Stimulated activated CD8-positive, alpha-beta memory T cell treated with anti-CD3 and anti-CD28 coated beads, Interleukin-4, amount 100 ng/mL, for 4 hours (primary cell): ENCODE data around the gene TBC1D2.

Experiments used
- DNase-seq, 2 donors: peaks; one replicate each; pipeline ENCODE4 v3.0.0-alpha.2; 2020; ENCODE audit warnings: low read depth in 2 of 2, low spot score in 1 of 2

TBC1D2 gene

DNA sequence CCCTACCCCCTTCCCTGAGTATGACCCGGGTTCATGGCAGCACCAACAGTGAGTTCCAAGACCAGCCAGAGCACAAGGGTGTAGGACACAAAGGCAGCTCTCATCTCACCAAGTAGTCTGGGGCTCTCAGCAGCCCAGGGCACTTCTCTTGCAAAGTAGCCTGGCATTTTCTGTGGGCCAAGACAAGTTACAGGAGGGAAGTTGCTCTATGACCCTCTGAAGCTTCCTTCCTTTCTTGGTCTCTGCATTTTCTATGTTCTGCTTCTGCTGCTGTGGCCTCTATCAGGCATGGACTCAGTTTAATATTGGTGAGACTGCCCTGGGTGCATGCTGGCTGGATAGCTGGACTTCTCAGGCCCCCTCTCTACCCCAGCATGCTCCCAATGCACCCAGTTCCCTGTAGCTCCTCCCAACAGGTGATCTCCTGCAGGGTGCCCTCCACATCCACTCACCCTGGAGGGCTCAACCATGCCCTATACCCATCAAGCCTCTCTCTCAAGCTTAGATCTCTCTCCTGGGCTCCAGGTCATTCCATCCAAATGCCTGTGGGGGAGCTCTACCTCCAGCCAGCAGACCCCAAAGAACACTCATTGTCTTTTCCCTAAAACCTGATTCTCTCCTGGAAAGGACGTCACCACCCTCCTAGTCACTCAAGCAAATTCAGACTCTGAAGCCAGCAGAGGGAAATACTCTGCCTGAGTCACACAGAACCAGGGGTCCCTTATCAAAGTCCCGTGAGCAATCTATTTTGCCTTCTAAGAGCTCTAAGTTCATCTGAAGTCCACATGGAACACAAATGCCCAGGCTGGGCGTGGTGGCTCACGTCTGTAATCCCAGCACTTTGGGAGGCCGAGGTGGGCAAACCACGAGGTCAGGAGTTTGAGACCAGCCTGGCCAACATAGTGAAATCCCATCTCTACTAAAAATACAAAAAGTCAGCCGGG lies 13.8 kb downstream of the TBC1D2 start:
- no peak for DNase-seq

DNA sequence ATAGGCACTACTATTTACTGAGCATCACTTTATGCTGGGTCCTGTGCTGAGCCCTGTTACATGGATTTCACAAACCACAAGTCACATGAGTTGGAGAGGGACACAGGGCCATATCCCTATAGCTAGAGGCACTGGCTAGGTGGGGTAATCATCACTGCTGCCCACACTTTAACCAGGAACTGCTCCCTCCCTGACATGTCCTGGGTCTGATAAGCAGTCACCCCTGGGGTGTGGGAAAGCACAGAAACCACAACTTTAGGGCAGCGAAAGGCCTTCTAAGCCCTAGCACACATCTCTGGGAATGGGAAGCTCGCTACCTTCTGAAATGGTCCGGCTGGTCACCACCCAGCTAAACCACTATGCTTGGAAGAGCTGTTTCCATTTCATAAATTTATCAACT lies 15.0 kb downstream of the TBC1D2 start:
- no peak for DNase-seq

DNA sequence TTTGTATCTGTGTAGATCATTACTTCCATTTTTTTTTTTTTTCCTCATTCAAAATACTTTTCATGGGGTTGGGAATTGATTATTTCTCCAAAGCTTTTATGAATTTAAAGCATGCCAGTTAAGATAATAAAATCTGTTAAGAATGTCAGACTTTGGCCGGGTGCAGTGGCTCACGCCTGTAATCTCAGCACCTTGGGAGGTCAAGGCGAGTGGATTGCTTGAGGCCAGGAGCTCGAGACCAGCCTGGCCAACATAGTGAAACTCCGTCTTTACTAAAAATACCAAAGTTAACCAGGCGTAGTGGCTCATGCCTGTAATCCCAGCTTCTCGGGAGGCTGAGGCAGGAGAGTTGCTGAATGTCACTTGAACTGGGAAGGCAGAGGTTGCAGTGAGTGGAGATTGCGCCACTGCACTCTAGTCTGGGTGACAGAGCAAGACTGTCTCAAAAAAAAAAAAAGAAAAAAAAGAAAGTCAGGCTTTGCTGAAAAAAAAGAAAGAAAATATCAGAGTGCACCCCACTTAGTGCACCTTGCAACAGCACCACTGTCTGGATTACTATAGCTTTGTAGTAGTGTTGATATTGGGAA lies 18.5 kb downstream of the TBC1D2 start:
- no peak for DNase-seq

DNA sequence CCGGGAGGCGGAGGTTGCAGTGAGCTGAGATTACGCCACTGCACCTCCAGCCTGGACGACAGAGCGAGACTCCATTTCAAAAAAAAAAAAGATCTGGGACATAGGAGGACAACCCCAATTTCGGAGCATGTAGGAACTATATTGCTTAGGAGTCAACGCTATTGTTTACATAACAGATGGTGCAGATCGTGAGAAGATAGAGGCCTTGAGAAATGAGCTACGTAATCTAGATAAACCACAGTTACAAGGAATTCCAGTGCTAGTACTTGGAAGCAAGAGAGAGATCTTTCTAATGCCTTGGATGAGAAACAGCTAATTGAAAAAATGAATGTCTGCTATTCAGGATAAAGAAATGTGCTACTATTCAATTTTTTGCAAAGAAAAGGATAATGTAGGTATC lies 20.3 kb downstream of the TBC1D2 start:
- DNase-seq, result no peak

DNA sequence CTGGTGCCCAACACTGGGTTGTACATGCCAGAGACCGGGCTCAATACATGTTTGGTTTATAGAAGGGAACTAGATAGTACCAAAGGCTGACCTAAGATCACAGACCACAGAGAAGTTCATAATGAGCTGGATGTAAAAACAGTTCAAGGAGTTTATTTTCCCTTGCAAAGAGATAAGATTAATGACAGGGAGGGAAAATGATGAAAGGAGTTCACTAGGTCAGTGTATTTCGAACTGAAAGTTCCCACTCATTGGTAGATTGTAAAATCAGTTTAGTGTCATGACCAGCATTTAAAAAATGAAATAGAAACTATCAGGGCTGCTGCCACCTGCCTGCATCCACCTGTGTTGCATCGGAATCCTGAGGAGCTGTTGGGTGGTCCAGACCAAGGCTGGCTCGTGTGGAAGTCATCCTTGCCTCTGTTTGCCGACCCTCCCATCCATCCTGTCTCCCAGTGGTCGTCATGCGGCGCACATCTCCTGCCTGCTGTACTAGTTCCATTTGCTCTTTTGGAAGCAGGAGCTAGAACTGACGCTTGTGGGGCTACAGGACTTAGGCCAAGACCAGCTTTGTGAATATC lies 21.1 kb downstream of the TBC1D2 start:
- DNase-seq, result no peak

DNA sequence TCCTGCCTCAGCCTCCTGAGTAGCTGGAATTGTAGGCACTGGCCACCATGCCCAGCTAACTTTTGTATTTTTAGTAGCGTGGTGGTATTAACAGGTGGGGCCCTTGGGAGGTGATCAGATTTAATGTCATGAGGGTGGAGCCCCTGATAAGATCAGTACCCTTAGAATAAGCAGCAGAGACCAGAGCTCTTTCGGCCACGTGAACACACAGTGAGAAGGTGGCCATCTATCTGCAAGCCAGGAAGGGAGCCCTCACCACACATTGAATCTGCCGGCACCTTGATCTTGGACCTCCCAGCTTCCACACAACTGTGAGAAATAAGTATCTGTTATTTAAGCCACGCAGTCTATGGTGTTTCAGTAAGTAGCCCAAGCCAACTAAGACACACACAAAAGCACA lies 22.5 kb downstream of the TBC1D2 start:
- no peak for DNase-seq

DNA sequence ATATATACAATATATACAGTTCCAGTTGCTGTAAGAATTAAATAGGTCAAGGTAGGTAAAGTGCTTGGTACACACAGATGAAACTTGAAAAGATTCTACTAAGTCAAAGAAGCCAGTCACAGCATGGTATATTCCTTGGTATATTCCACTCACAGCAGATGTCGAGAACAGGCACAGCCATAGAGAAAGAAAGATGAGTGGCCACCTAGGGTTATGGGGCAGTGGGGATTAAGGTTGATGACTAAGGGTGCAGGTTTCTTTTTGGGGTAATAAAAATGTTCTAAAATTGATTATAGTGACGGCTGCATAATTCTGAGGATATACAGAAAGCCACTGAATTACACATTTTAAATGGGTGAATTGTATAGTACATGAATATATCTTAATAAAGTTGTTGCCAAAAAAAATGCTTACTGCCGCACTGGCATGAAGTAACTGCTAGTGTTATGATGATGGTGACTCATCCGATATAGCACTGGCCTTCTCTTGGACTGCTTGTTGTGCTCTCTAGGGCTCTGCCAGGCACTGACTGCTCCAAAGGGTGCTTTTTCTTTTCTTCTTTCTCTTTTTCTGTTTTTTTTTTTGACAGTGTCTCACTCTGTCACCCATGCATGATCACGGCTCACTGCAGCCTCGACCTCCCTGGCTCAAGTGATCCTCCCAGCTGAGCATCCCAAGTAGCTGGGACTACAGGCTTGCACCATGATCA lies 23.5 kb downstream of the TBC1D2 start:
- DNase-seq, result no peak

DNA sequence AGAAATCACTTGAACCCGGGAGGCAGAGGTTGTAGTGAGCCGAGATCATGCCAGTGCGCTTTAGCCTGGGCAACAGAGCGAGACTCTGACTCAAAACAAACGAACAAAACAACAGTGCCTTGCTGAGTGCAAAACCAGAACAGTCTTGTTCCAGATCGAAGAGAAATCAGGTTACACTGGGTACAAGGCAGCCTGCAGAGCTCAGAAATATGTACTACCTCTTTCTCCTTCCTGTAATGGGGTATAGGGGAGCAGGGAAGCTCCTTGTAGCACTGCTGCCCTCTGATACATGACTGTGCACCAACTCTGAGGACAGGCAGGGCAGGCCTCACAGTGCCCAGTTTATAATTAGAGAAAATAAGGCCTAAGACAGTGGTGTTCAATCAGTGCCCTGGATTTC lies 24.7 kb downstream of the TBC1D2 start:
- DNase-seq, result no peak

DNA sequence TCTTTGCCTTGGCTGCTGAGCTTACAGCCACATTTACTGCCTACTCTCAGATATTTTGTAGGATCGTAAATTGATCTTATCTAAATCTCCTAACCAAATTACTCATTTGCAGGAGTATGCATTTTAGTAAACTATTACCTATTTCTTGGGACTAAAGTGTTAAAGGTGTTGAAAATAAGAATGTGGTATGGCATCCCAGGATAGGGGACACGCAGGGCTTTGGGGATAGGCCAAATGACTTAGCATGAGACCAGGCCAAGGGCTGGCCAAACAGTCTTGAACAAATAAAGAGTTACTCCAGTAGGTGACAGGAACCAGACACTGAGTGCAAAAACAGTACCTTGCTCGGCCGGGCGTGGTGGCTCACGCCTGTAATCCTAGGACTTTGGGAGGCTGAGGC lies 25.1 kb downstream of the TBC1D2 start:
- no peak for DNase-seq

DNA sequence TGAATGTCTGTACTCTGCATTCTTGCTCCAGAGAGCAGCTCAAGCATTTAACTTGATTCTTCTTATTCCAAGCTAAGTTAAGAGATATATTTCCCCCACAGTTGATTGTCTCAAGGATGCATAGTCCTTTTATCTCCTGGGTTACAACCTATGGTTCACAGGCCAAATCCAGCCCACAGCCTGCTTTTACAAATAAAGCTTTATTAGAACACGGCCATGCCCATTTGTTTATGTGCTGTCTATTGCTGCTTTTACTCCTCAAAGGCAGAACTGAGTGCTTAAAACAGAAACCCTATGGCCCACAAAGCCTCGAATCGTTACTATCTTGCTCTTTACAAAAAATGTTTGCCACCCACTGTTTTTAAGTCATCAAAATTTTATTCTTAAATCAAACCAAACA lies 25.8 kb downstream of the TBC1D2 start:
- no peak for DNase-seq

DNA sequence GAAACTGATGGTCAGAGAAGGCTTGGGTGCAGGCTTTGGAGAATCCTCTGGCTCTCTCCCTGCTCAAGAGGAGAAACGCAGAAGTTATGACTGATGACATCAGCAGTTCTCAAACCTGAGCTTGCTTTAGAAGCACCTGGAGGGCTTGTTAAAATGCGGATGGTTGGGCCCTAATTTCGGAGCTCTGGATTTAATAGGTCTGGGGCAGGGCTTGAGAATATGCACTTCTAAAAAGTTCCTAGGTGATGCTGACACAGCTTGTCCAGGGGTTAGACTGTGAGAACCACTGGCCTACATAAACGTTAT lies 26.4 kb downstream of the TBC1D2 start:
- no peak for DNase-seq

DNA sequence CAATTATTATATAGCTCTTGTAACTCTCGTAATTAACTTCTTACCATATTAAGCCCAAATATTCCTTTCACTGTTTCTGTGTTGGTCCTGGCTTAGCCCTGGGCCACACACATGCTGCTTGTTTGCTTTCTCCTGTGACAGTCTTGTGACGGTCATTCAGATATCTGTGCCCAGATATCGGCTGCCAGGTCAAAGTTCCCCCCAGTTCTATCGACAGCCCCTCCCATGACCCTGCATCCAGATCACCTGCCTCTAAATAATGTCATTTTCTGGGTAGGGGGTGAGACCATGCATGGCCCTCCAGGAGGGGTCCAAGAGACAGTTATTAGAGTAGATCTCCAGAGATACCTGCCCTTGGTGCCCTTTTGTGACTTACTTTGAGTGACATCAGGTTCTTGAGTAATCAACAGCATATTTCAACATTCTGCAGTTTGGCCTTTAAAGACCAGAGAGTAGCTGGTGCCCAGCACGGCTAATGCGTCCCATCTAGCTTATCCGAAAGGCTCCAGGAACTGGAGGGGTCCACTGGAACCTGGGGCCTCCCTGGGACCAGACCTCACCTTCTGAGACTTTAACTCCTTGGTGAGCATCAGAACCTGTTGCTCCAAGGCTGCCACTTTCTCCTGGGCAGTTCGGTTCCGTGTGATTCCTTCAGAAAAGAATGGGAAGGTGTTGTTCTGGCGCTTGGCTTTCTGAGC lies 26.9 kb downstream of the TBC1D2 start:
- no peak for DNase-seq

DNA sequence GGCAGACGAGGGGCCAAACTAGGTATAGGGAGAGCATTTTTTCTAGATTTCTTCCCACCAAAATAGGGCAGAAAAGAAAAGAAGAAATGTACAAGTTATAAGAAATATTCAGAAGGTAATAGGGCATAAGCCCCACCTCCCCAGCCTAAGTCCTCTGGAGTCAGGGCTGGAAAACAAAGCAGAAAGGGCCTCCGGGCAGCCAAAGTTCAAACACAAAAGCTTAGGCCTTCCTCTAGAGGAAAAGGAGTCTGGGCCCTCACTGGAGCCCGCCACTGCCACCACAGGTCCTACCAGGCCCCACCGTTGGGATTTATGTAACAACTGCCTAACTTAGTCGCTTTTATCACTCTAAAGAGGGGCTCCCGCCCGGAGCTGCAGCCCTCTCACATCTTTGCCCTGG lies 27.6 kb downstream of the TBC1D2 start:
- DNase-seq, result no peak

DNA sequence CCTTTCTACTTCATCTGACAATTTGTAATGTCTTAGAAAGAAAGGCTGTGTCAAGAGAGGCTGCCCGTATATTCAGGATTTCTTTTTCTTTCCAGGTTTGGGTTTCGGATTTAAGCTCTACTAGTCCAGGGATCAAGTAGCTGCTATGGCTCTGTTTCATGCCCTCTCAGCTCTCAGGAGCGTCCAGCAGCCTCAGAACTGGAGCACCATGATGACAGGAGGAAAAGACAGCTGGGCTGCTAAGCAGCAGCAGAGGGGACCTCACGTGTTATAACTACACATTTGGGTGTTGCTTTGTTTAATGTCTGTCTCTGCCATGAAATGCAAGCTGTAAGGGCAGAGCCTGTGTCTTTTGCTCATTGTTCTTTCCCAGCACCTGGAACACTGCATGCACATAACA lies 28.5 kb downstream of the TBC1D2 start:
- no peak for DNase-seq

DNA sequence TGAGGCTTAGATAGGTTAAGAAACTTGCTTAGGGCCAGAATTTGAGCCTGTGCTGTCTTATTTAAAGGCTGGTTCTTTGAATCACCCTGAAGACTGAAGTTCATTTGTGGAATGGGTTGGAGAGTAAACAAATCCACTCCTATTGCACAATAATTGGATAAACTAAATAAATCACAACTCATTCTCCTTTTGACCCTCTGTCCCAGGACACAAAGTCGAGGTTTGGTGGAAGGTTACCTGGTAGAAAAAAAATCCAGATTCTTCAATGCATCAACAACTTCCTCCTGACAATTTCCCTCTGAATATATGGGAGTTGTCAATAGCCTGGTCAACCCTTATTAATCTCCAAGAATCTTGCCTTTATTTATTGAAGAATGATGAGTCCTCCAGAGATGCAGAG lies 28.9 kb downstream of the TBC1D2 start:
- DNase-seq, result no peak

DNA sequence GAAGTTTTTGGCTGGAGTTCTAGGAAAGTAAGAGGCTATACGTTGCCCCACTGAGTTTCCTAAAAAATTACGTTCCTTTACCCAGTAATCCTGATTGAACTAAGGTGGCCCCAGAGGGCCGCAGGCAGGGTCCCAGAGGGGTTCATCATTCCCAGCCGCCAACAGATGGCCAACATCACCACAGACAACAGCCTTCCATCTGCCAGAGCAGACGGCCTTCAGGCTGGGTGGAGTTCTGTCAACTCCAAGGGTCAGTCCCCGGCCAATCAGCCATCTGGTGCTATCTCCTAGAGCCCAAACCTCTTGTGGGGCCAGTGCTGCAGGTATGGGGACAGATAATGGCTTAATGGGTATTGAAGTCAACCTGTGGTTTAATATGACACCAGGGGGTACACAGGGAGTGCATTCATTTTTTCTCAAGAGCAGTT lies 30.4 kb downstream of the TBC1D2 start:
- DNase-seq, result no peak

DNA sequence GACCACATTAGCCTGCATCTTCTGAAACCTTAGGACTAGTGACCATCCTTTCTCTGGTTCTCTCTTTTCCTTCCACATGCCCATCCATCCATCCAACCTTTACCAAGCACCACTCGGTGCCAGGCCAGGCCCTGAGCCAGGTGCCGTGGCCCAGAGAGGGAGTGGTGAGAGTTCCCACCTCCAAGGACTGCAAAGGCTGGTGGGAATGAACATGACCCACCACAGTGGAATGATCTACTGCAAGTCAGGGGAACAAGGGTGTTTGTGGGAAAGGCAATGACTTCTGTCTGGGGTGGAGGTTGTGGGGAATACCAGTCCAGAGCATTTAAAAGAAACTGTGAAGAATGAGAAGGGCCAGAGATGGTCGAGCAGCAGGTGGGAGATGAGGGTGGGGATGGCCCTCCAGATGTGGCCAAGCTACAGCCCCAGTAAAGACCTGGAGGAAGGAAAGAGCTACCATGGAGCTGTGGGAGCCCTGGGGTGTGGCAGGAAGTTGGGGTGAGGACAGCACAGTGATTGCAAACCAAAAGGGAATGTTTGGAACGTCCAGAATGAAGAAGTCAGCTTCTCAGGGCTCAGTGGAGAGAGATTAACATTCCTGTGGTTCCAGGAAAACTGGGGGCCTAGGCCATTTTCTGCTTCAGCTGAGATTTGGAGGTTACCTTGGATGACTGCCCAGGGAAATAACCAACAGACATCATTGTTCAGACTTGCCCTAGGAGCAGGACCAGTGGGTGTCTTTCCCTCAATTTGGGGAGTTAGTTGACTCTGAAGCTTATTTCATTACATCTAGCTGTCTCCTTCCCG lies 32.4 kb downstream of the TBC1D2 start:
- no peak for DNase-seq

DNA sequence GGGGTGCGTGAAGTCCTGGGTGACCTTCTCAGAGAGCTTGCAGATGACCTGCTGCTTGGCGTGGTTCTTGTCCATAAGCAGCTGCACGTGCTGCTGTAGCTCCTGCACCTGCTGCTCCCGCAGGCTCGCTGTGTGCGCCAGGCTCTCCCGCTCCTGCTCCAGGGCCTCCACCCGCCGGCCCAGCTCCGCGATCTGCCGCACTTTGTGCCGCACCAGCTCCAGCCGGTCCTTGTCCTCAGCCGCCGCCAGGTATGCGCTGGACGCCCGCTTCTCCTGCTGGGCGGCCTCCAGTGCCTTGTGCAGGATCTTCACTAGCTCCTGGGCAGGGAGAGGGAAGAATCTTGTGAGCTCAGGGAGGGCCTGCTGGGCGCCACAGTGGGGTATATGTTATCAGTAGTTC lies 34.5 kb downstream of the TBC1D2 start:
- no peak for DNase-seq

DNA sequence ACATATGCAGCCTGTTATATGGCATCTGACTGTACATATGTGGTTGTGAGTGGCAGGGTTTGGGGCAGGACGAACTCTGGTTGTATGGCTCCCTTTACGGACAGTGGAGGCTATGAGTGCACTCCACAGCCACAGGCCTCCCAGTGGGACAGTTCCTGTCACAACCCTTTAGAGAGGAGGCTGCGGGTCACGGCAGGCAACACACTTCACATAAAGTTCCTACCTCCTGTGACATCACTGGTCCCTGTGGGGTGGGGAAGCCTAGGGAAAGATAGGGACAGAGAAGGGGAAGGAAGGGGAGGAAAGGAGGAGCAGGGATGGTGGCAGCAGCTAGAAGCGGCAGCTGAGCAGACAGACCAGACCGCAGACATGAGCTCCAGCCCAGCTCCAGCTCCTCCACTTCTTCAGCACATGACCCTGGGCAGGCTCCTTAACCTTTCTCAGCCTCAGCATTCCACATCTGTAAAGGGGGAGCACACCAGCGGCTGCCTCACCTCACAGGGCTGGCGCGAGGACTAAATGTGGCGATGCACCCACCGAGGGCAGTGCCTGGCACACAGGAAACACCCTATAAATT lies 35.6 kb downstream of the TBC1D2 start:
- DNase-seq, result no peak

DNA sequence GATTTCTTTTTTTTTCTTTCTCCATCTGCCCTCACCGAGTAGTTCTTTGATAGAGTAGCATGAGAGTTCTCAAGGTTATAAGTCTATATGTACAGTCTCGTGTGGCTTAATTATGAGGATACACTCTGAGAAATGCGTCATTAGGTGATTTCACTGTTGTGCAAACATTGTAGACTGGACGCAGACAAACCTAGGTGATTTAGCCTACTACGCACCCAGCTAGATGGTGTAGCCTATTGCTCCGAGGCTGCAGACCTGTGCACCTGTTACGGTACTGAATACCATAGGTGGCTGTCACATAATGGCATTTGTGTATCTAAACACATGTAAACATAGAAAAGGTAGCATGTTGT lies 36.1 kb downstream of the TBC1D2 start:
- DNase-seq, result no peak
